Breast epithelium (tissue), 4 donors: Measurements from ENCODE around the gene PCYT2. TPM values are rescaled to one million over a fixed set of nuclear protein-coding genes. Genes with fewer than 3 reads are reported as not detected.
A peak's percentile ranks its signal among the peaks of the same experiment; 100 is the strongest.

Source experiments
- DNase-seq, 2 donors: peaks; one replicate each; pipeline ENCODE4 v3.0.0-alpha.2; 2019; ENCODE audit warnings: low spot score in 2 of 2
- H3K27ac ChIP-seq, 2 donors: fragments of 200-600 bp; sonication (generic) in 1 of 2; one replicate each; pipeline ENCODE4 v1.5.1; 2016 to 2019; ENCODE audit warnings: mild to moderate bottlenecking in 1 of 2
- H3K27me3 ChIP-seq, 2 donors: fragments of 200-600 bp; sonication (generic) in 1 of 2; one replicate each; pipeline versions ENCODE4 v1.5.1 to v1.6.0; 2017 to 2019; ENCODE audit warnings: control low read depth in 1 of 2, mild to moderate bottlenecking in 1 of 2
- H3K36me3 ChIP-seq: fragments of 200-600 bp; one replicate; pipeline ENCODE4 v1.5.1; 2019
- H3K4me1 ChIP-seq, 2 donors: fragments of 200-600 bp; sonication (generic); one replicate each; pipeline ENCODE4 v1.5.1; 2016 to 2019; ENCODE audit warnings: control low read depth in 1 of 2
- H3K4me3 ChIP-seq, 3 donors: fragments of 200-600 bp; sonication (generic); 1 replicate in 2 of 3; 2 replicates in 1 of 3; pipeline ENCODE4 v1.5.1; 2016 to 2019; ENCODE audit warnings: mild to moderate bottlenecking in 3 of 3, moderate library complexity in 2 of 3
- H3K9me3 ChIP-seq, 2 donors: fragments of 200-600 bp; sonication (generic) in 1 of 2; one replicate each; pipeline ENCODE4 v1.5.1; 2016 to 2019; ENCODE audit warnings: control low read depth in 1 of 2
- POLR2A ChIP-seq: fragments of 450-650 bp; IDR thresholded peaks from one replicate; pipeline ENCODE4 v1.6.1; 2016; ENCODE audit warnings: antibody characterized with exemption, mild to moderate bottlenecking, moderate library complexity
- POLR2AphosphoS5 ChIP-seq, 3 donors: sonication (generic); formaldehyde crosslinking; IDR thresholded peaks; one replicate each; pipeline ENCODE4 v1.6.1; 2017; ENCODE audit warnings: antibody characterized with exemption in 3 of 3
- intact Hi-C: fragments of 100-400 bp; cut with DNase I; formaldehyde crosslinking; loops from one replicate; pipeline ENCODE4 v1.15.1; 2023; ENCODE audit warnings: low total_unique reads
- total RNA-seq, 3 donors: library from RNA; depleted of rRNA; stranded (reverse); fragments of >200 nt; gene quantifications; one replicate each; pipeline ENCODE4 v1.1.0, GENCODE V29; 2016
- TF ChIP-seq, protein P1 (sequence below), 3 donors: fragments of 450-650 bp; IDR thresholded peaks; one replicate each; pipeline ENCODE4 v1.5.1; 2016 to 2017; ENCODE audit warnings: antibody characterized with exemption in 3 of 3, mild to moderate bottlenecking in 3 of 3, moderate library complexity in 3 of 3

Gene PCYT2
- total RNA-seq, 3 donors from 2014 or later, result 22.9 to 69.4 (median 35.9) TPM

- intact Hi-C loops, result loop anchor here (1.0 to 5.0 kb wide), 3 partner anchors 36 to 568 kb away; no protein-coding TSS in a partner anchor
- H3K36me3 ChIP-seq, result no peaks in the 10 kb centered on the region
These were observed 20.5 kb downstream of the PCYT2 start for GRCh38 chr17:81890447-81891302.

GRCh38 chr17:81889602-81890001, 21.6 kb downstream of the PCYT2 start:
- no peak for DNase-seq
- H3K27me3 ChIP-seq, result no peaks in the 10 kb centered on the region
- H3K4me1 ChIP-seq, result peaks cover 4 to 7% of the 10 kb centered on the region in 2 donors
- no peaks in the 10 kb centered on the region for H3K36me3 ChIP-seq
- no peak overlapping the region for H3K27ac ChIP-seq
- TF ChIP-seq, protein P1, sequence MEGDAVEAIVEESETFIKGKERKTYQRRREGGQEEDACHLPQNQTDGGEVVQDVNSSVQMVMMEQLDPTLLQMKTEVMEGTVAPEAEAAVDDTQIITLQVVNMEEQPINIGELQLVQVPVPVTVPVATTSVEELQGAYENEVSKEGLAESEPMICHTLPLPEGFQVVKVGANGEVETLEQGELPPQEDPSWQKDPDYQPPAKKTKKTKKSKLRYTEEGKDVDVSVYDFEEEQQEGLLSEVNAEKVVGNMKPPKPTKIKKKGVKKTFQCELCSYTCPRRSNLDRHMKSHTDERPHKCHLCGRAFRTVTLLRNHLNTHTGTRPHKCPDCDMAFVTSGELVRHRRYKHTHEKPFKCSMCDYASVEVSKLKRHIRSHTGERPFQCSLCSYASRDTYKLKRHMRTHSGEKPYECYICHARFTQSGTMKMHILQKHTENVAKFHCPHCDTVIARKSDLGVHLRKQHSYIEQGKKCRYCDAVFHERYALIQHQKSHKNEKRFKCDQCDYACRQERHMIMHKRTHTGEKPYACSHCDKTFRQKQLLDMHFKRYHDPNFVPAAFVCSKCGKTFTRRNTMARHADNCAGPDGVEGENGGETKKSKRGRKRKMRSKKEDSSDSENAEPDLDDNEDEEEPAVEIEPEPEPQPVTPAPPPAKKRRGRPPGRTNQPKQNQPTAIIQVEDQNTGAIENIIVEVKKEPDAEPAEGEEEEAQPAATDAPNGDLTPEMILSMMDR (IDR thresholded peaks at IDR 0.05), result no peak
- TF ChIP-seq POLR2AphosphoS5 (IDR thresholded peaks at IDR 0.05), result no peak
- no peak for TF ChIP-seq POLR2A
- no peak overlapping the region for H3K4me3 ChIP-seq
- intact Hi-C loops, result loop anchor here (1.0 to 5.0 kb wide), 3 partner anchors 37 to 567 kb away; no protein-coding TSS in a partner anchor
- H3K9me3 ChIP-seq, result no peaks in the 10 kb centered on the region

More at GRCh38 chr17:81890447-81891302, 20.5 kb downstream of the PCYT2 start:
- peaks cover 4 to 7% of the 10 kb centered on the region in 2 donors for H3K4me1 ChIP-seq
- TF ChIP-seq POLR2AphosphoS5 (IDR thresholded peaks at IDR 0.05) (no peak), POLR2A (no peak)
- TF ChIP-seq, protein P1 (IDR thresholded peaks at IDR 0.05), result no peak
- no peaks in the 10 kb centered on the region for H3K27me3 ChIP-seq
- no peaks in the 10 kb centered on the region for H3K9me3 ChIP-seq
- peak overlapping the region; percentile 88 to 98 (median 98) for H3K4me3 ChIP-seq
- H3K27ac ChIP-seq, result peak overlapping the region; percentile 94 to 96
- no peak for DNase-seq

- peaks cover 4 to 7% of the 10 kb centered on the region in 2 donors for H3K4me1 ChIP-seq
- H3K9me3 ChIP-seq, result no peaks in the 10 kb centered on the region
- intact Hi-C loops, result no loop called here
- no peaks in the 10 kb centered on the region for H3K36me3 ChIP-seq
- TF ChIP-seq POLR2AphosphoS5 (IDR thresholded peaks at IDR 0.05), result no peak
- TF ChIP-seq, protein P1 (IDR thresholded peaks at IDR 0.05), result no peak
- no peak for TF ChIP-seq POLR2A
- no peaks in the 10 kb centered on the region for H3K27me3 ChIP-seq
- H3K27ac ChIP-seq, result no peak overlapping the region
- H3K4me3 ChIP-seq, result no peak overlapping the region
- DNase-seq, result no peak
These were observed 22.1 kb downstream of the PCYT2 start for GRCh38 chr17:81888988-81889595.

GRCh38 chr17:81888105-81888987, 22.9 kb downstream of the PCYT2 start:
- TF ChIP-seq, protein P1 (IDR thresholded peaks at IDR 0.05), result no peak
- TF ChIP-seq POLR2A, result no peak
- no peak for TF ChIP-seq POLR2AphosphoS5 (IDR thresholded peaks at IDR 0.05)
- Histone ChIP-seq H3K27me3 (no peaks in the 10 kb centered on the region), H3K36me3 (no peaks in the 10 kb centered on the region), H3K27ac (no peak overlapping the region), H3K4me1 (peaks cover 4 to 7% of the 10 kb centered on the region in 2 donors), H3K4me3 (no peak overlapping the region), H3K9me3 (no peaks in the 10 kb centered on the region)
- no peak for DNase-seq
- intact Hi-C loops, result no loop called here
